H1 (cell line): ENCODE results near the gene ZNF214. TPM values are rescaled to one million over a fixed set of nuclear protein-coding genes. Genes with fewer than 3 reads are reported as not detected.
A peak's percentile ranks its signal among the peaks of the same experiment; 100 is the strongest.

Experiments used
- ASH2L ChIP-seq: fragments of 200-600, 300-600 bp; sonication (generic); IDR thresholded peaks from one replicate; pipeline ENCODE4 v1.7.1; 2017; ENCODE audit warnings: low read length
- BCL11A ChIP-seq, 2 experiments: IDR thresholded peaks; one replicate each; pipeline ENCODE4 v1.6.1; 2011; ENCODE audit warnings: low read depth in 2 of 2, low read length in 2 of 2, mild to moderate bottlenecking in 2 of 2
- CTCF ChIP-seq, 3 experiments: IDR thresholded peaks; 1 replicate in 2 of 3; 2 replicates in 1 of 3; pipeline versions ENCODE4 v1.5.1 to v1.6.1; 2011; ENCODE audit warnings: low read length in 3 of 3, mild to moderate bottlenecking in 3 of 3, inconsistent platforms in 2 of 3, low read depth in 1 of 3, moderate library complexity in 1 of 3; ENCODE audit not compliant: insufficient read depth in 1 of 3; ENCODE audit errors: control extremely low read depth in 1 of 3
- E2F6 ChIP-seq: IDR thresholded peaks from 2 replicates; pipeline ENCODE4 v1.6.1; 2012; ENCODE audit warnings: inconsistent platforms
- EP300 ChIP-seq, 2 experiments: IDR thresholded peaks; 1 replicate in 1 of 2; 2 replicates in 1 of 2; pipeline ENCODE4 v1.6.1; 2011 to 2012; ENCODE audit warnings: low read depth in 2 of 2, low read length in 2 of 2, mild to moderate bottlenecking in 2 of 2, borderline replicate concordance in 1 of 2, inconsistent platforms in 1 of 2, moderate library complexity in 1 of 2
- FOSL1 ChIP-seq: IDR thresholded peaks from 2 replicates; pipeline ENCODE4 v1.6.1; 2011; ENCODE audit warnings: mild to moderate bottlenecking, low read depth, low read length, moderate library complexity; ENCODE audit not compliant: insufficient read depth
- GABPA ChIP-seq: IDR thresholded peaks from 2 replicates; pipeline ENCODE4 v1.6.1; 2011; ENCODE audit warnings: mild to moderate bottlenecking, low read length, moderate library complexity, borderline replicate concordance; ENCODE audit not compliant: insufficient read depth
- KDM1A ChIP-seq: fragments of 200-600, 300-600 bp; sonication (generic); IDR thresholded peaks from 2 replicates; pipeline ENCODE4 v1.7.1; 2016; ENCODE audit warnings: mild to moderate bottlenecking, low read length, borderline replicate concordance
- KDM5A ChIP-seq: fragments of 200-600 bp; IDR thresholded peaks from 2 replicates; pipeline ENCODE4 v1.7.1; 2012; ENCODE audit warnings: mild to moderate bottlenecking, low read length, inconsistent platforms, mixed read lengths
- MAFK ChIP-seq: IDR thresholded peaks from 2 replicates; pipeline ENCODE4 v1.6.1; 2012; ENCODE audit warnings: low read depth, mild to moderate bottlenecking, improper control_type of control experiment, low read length
- POLR2AphosphoS5 ChIP-seq: IDR thresholded peaks from 2 replicates; pipeline ENCODE4 v1.6.1; 2011; ENCODE audit warnings: low read depth, low read length
- RBBP5 ChIP-seq: IDR thresholded peaks from 2 replicates; pipeline ENCODE4 v1.7.1; 2012; ENCODE audit warnings: low read depth, mild to moderate bottlenecking, inconsistent platforms, low read length, moderate library complexity, borderline replicate concordance
- RFX5 ChIP-seq: IDR thresholded peaks from 2 replicates; pipeline ENCODE4 v1.6.1; 2011; ENCODE audit warnings: low read depth, low read length, improper control_type of control experiment, borderline replicate concordance
- SAP30 ChIP-seq: fragments of 300-600 bp; sonication (generic); IDR thresholded peaks from 2 replicates; pipeline ENCODE4 v1.7.1; 2012; ENCODE audit warnings: low read length, moderate library complexity, mild to moderate bottlenecking, inconsistent platforms; ENCODE audit not compliant: insufficient read depth, insufficient replicate concordance
- SIRT6 ChIP-seq: IDR thresholded peaks from one replicate; pipeline ENCODE4 v1.7.1; 2012; ENCODE audit warnings: low read length, inconsistent platforms
- SP2 ChIP-seq: IDR thresholded peaks from 2 replicates; pipeline ENCODE4 v1.6.1; 2012; ENCODE audit warnings: mild to moderate bottlenecking, low read length, inconsistent platforms
- TBP ChIP-seq: IDR thresholded peaks from 2 replicates; pipeline ENCODE4 v1.6.1; 2011; ENCODE audit warnings: low read depth, low read length, improper control_type of control experiment
- TCF12 ChIP-seq: IDR thresholded peaks from 2 replicates; pipeline ENCODE4 v1.6.1; 2011; ENCODE audit warnings: low read depth, mild to moderate bottlenecking, low read length
- USF2 ChIP-seq: IDR thresholded peaks from 2 replicates; pipeline ENCODE4 v1.6.1; 2011; ENCODE audit warnings: low read length, improper control_type of control experiment
- polyA plus RNA-seq, 7 experiments: library from polyadenylated mRNA; depleted of rRNA in 3 of 7; stranded (reverse) in 5 of 7; unstranded in 2 of 7; fragments of >200 nt in 5 of 7; fragments of 200-250 nt in 2 of 7; gene quantifications; 1 replicate in 5 of 7; 2 replicates in 1 of 7; 4 replicates in 1 of 7; pipeline versions ENCODE4 v1.2.1 to v1.2.3, GENCODE V29; 2011 to 2013; ENCODE audit warnings: missing spikeins in 2 of 7, mixed read lengths in 2 of 7
- total RNA-seq: library from RNA; stranded (reverse); fragmentation: NEBNext Ultra II Directional; extraction: Animal tissue kit (Norgen Biotek cat#: 25700); gene quantifications from 2 replicates; pipeline ENCODE4 v1.2.1, GENCODE V29; 2021

The ZNF214 gene
- total and polyA plus RNA-seq, 2 of the 8 experiments (the other 6 are each of a cell fraction or from before 2014, with no cell fraction given), result 0.80 to 3.2 TPM

- TF ChIP-seq CTCF (IDR thresholded peaks at IDR 0.05; ENCODE audit: control extremely low read depth in 1 of 3, insufficient read depth in 1 of 3, low read depth in 1 of 3, low read length in 3 of 3), result no peak
- peak; percentile 78 for TF ChIP-seq ASH2L
- TF ChIP-seq USF2, result no peak
- TF ChIP-seq RBBP5, result 0 out of 2 replicates have a peak, but pooled peaks have one; percentile 60
- TF ChIP-seq SIRT6, result no peak
- TF ChIP-seq MAFK, result no peak
- TF ChIP-seq BCL11A (IDR thresholded peaks at IDR 0.05; ENCODE audit: low read depth in 2 of 2, low read length in 2 of 2), result no peak
- TF ChIP-seq GABPA, result no peak
- TF ChIP-seq E2F6, result peak; percentile 98
- TF ChIP-seq SAP30, result peak; percentile 85
- no peak for TF ChIP-seq SP2
- TF ChIP-seq KDM5A, result no peak
- no peak for TF ChIP-seq TCF12
- peak; percentile 71; the same call in 1 of the 2 replicates for TF ChIP-seq FOSL1
- no peak for TF ChIP-seq EP300 (IDR thresholded peaks at IDR 0.05; ENCODE audit: borderline replicate concordance in 1 of 2, low read depth in 2 of 2, low read length in 2 of 2)
- TF ChIP-seq TBP, result no peak
- TF ChIP-seq KDM1A, result no peak
- TF ChIP-seq RFX5, result no peak
- TF ChIP-seq POLR2AphosphoS5, result no peak; the same call in 1 of the 2 replicates
Measured at GRCh38 chr11:7020183-7020917, at the start of gene ZNF214, which contains the start of gene NLRP14 (continued).
